Activated T-cell treated with anti-CD3 and anti-CD28 coated beads, Interleukin-2, amount 50 U/mL, for 4 hours (primary cell): Measurements from ENCODE around the gene LIPH. TPM values are rescaled to one million over a fixed set of nuclear protein-coding genes. Genes with fewer than 3 reads are reported as not detected.

Experiments used
- ATAC-seq, 2 donors: fragments of 200-7000 bp; cut with Tn5 transposase; one replicate each; pipeline ENCODE4 v1.10.0; 2021
- DNase-seq: peaks from one replicate; pipeline ENCODE4 v3.0.0-alpha.2; 2020
- H3K27me3 Mint-ChIP-seq: one replicate; pipeline ENCODE4 v1.8.0; 2021; ENCODE audit warnings: low read depth, mixed read lengths
- H3K36me3 Mint-ChIP-seq: one replicate; pipeline ENCODE4 v1.8.0; 2022; ENCODE audit warnings: mixed read lengths; ENCODE audit not compliant: insufficient read depth
- H3K4me1 Mint-ChIP-seq: one replicate; pipeline ENCODE4 v1.8.0; 2021; ENCODE audit warnings: low read depth, mixed read lengths
- H3K4me3 Mint-ChIP-seq: one replicate; pipeline ENCODE4 v1.8.0; 2021; ENCODE audit warnings: mild to moderate bottlenecking, moderate library complexity, mixed read lengths
- H3K9me3 Mint-ChIP-seq: one replicate; pipeline ENCODE4 v1.8.0; 2021; ENCODE audit warnings: mixed read lengths
- total RNA-seq, 3 donors: library from RNA; stranded (reverse); gene quantifications; one replicate each; pipeline ENCODE4 v1.2.1, GENCODE V29; 2021

Gene LIPH
- total RNA-seq, 3 donors from 2014 or later = 0.05 to 0.13 TPM; not detected in 1

DNA sequence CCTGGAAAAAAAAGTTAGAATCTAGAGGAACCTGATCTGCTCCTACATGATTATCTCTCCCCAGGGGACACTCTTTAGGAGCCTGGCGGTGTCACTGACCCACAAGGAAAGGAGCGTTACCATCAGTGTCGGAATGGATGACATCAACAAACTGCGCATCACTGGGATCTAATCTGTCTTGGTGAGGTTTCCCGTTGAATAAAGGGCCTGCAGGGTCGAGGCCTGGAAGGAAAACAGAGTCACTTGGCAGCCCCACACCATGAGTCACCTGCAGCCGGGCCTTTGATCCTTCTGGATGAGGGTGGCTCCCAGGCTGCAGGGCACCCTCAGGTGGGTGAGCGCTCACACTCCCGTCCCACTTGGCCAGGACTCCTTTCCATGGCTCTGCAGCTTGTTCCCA, 25.0 kb downstream of the LIPH start:
- Mint-ChIP-seq H3K9me3 (no peaks in the 10 kb centered on the region), H3K4me3 (no peak overlapping the region)

GRCh38 chr3:185526349-185526951, 25.9 kb downstream of the LIPH start:
- Mint-ChIP-seq H3K4me3 (no peak overlapping the region), H3K27me3 (peaks cover 14% of the 10 kb centered on the region), H3K9me3 (no peaks in the 10 kb centered on the region), H3K4me1 (no peaks in the 10 kb centered on the region), H3K36me3 (no peaks in the 10 kb centered on the region)
- no peak for ATAC-seq
- no peak for DNase-seq

More for the DNA sequence above, 25.0 kb downstream of the LIPH start:
- peaks cover 14% of the 10 kb centered on the region for H3K27me3 Mint-ChIP-seq
- DNase-seq (no peak), ATAC-seq (no peak)
- H3K4me1 Mint-ChIP-seq = no peaks in the 10 kb centered on the region
- H3K36me3 Mint-ChIP-seq = no peaks in the 10 kb centered on the region

DNA sequence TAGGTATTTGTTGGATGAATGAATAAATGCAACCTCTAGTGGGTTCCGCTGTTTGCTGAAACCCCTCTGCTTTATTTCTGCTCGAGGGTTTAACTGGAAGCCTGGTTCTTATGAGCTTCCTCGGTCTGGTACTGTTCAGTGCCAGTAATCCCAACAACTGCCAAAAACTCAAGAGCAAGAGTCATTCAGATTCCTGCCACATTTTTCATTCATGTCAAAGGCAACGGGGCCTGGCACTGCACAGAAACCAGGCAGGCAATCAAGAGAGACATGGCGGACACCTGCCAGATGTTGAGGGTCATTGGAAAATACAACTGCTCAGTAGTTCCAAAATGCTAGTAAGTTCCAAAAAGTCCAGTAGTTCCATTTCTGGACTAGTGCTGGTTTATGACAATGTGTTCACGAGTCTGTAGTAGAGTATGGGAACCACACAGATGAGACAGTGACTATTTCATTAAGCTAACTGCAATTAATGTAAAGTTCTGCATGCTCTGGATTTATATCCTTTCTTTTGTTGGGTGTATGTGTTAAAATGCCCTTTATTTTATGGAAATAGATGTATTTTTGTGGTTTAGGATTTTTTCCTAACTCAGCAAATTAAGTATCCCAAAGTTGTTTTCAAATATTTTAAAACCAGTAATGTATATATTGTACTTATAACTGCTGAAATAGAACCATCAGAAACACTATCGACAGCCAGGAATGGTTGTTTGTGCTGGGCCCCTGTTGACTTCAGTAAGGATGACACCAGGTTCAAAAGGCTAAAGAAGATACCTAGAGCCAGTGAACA, 30.8 kb downstream of the LIPH start:
- DNase-seq = no peak
- peaks cover 22% of the 10 kb centered on the region for H3K27me3 Mint-ChIP-seq
- no peaks in the 10 kb centered on the region for H3K36me3 Mint-ChIP-seq
- no peak overlapping the region for H3K4me3 Mint-ChIP-seq
- H3K4me1 Mint-ChIP-seq = no peaks in the 10 kb centered on the region
- ATAC-seq = no peak
- no peaks in the 10 kb centered on the region for H3K9me3 Mint-ChIP-seq

DNA sequence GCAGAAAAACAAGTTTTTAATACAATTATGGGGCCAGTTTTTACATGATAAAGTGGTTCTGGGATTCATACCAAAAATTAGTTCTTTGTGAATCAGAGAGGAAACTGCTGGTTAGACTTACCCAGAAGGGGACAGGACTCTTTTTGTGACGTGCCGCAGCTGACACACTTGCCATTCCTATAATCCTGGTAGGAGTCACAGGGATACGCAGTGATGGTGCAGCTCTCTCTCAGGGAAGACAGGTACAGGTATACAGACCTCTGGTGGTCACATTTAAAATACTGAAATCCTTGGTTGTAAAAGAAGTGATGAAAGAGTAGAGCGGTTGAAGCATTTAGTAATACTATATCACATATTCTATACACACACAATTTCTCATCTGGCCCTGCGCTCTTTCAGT, 33.4 kb downstream of the LIPH start:
- no peak overlapping the region for H3K4me3 Mint-ChIP-seq
- no peaks in the 10 kb centered on the region for H3K4me1 Mint-ChIP-seq
- ATAC-seq (no peak), DNase-seq (no peak)
- no peaks in the 10 kb centered on the region for H3K9me3 Mint-ChIP-seq
- no peaks in the 10 kb centered on the region for H3K36me3 Mint-ChIP-seq
- H3K27me3 Mint-ChIP-seq = peaks cover 14% of the 10 kb centered on the region

DNA sequence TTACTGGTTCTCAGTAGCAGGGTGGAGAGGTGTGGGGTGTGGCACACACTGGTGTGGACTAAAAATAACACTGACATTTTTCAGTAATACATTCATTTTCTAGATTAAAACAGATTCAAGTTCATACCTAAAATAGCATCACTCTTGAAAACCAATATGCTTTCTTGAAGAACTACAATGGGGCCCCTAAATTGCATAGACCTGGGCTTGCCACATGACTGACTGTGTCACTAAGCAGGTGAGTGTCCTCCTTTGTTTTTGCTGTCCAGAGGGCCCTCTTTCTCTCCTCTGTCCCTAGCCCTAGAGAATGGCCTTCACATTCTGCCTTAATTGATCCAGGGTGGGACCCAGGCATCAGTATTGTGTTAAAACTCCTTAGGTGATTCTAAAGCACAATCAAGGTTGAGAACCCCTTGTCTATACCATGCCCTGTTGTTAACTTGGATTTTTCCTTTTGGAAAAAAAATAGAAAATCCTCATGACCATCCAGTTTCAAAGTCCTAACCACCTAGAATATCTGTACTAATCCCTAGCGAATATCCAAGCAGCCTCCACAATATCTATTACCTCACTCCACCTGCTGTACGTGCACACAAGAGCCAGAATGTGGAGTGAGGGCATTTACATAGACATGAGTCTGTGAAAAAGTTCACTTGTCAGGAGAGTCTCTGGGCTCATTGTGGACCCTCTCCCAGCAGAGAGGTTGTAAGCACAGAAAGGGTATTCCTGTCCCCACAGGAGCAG, 34.8 kb downstream of the LIPH start:
- H3K36me3 Mint-ChIP-seq = no peaks in the 10 kb centered on the region
- no peaks in the 10 kb centered on the region for H3K4me1 Mint-ChIP-seq
- peaks cover 18% of the 10 kb centered on the region for H3K27me3 Mint-ChIP-seq
- H3K4me3 Mint-ChIP-seq = no peak overlapping the region
- DNase-seq (no peak), ATAC-seq (no peak)
- no peaks in the 10 kb centered on the region for H3K9me3 Mint-ChIP-seq

- Mint-ChIP-seq H3K9me3 (no peaks in the 10 kb centered on the region), H3K27me3 (peaks cover 8% of the 10 kb centered on the region), H3K4me1 (no peaks in the 10 kb centered on the region), H3K36me3 (no peaks in the 10 kb centered on the region), H3K4me3 (no peak overlapping the region)
- ATAC-seq = no peak
- no peak for DNase-seq
Measured at GRCh38 chr3:185511711-185512110, 40.7 kb downstream of the LIPH start.

GRCh38 chr3:185508335-185508991, 43.9 kb downstream of the LIPH start:
- Mint-ChIP-seq H3K27me3 (peaks cover 5% of the 10 kb centered on the region), H3K36me3 (no peaks in the 10 kb centered on the region), H3K4me3 (no peak overlapping the region), H3K9me3 (no peaks in the 10 kb centered on the region), H3K4me1 (no peaks in the 10 kb centered on the region)
- no peak for DNase-seq
- ATAC-seq = no peak

DNA sequence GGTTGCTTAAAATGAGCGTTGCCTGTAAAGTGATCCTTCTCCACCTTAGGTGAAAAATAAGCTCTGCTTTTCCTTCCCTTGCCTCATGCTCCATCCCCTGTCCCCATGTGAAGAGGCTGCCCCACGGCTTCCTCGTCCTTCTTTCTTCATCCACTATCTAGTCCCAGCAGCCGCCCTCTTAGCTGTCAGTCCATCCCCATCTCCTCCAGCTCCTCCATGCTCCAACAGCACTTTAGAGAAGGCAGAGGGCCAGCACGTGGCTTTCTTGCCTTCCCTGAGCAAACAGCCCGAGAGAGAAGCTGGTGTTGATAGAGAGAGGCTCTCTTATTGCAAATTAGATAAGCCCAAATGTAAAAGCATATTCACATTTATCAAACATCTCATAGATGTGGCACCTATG, 44.5 kb downstream of the LIPH start:
- no peak for DNase-seq
- no peak for ATAC-seq
- Mint-ChIP-seq H3K27me3 (peaks cover 2% of the 10 kb centered on the region), H3K9me3 (no peaks in the 10 kb centered on the region), H3K4me1 (no peaks in the 10 kb centered on the region), H3K4me3 (no peak overlapping the region), H3K36me3 (no peaks in the 10 kb centered on the region)

GRCh38 chr3:185504636-185505035, 47.8 kb downstream of the LIPH start:
- H3K36me3 Mint-ChIP-seq = no peaks in the 10 kb centered on the region
- H3K9me3 Mint-ChIP-seq = no peaks in the 10 kb centered on the region

GRCh38 chr3:185503521-185503920, 48.9 kb downstream of the LIPH start:
- ATAC-seq (no peak), DNase-seq (no peak)
- no peaks in the 10 kb centered on the region for H3K36me3 Mint-ChIP-seq
- H3K4me1 Mint-ChIP-seq = peaks cover 3% of the 10 kb centered on the region
- H3K4me3 Mint-ChIP-seq = no peak overlapping the region
- H3K27me3 Mint-ChIP-seq = peaks cover 5% of the 10 kb centered on the region
- no peaks in the 10 kb centered on the region for H3K9me3 Mint-ChIP-seq

More at GRCh38 chr3:185504636-185505035, 47.8 kb downstream of the LIPH start:
- H3K4me1 Mint-ChIP-seq = no peaks in the 10 kb centered on the region
- no peak overlapping the region for H3K4me3 Mint-ChIP-seq
- H3K27me3 Mint-ChIP-seq = peaks cover 5% of the 10 kb centered on the region
- DNase-seq (no peak), ATAC-seq (no peak)

- DNase-seq = no peak
- Mint-ChIP-seq H3K4me1 (peaks cover 5% of the 10 kb centered on the region), H3K36me3 (no peaks in the 10 kb centered on the region), H3K4me3 (no peak overlapping the region), H3K27me3 (peaks cover 4% of the 10 kb centered on the region), H3K9me3 (no peaks in the 10 kb centered on the region)
- no peak for ATAC-seq
Measured at GRCh38 chr3:185502987-185503386, 49.4 kb downstream of the LIPH start.

GRCh38 chr3:185498503-185499396, 53.6 kb downstream of the LIPH start, which contains the start of gene TMEM41A:
TSS of gene TMEM41A (minus strand) at chr3:185499035. CDS start at chr3:185498961, 74 bp downstream.
- H3K4me3 Mint-ChIP-seq = peak within 1 kb of the TSS; percentile 95
- peaks cover 19% of the 10 kb centered on the region for H3K4me1 Mint-ChIP-seq
- DNase-seq = peak; percentile 88
- peaks cover 18% of the 10 kb centered on the region for H3K36me3 Mint-ChIP-seq
- peak; percentile 99 for ATAC-seq
- peaks cover 2% of the 10 kb centered on the region for H3K27me3 Mint-ChIP-seq
- H3K9me3 Mint-ChIP-seq = no peaks in the 10 kb centered on the region

GRCh38 chr3:185490241-185490640, 62.1 kb downstream of the LIPH start:
- Mint-ChIP-seq H3K4me1 (peaks cover 3% of the 10 kb centered on the region), H3K27me3 (no peaks in the 10 kb centered on the region), H3K4me3 (no peak overlapping the region), H3K9me3 (no peaks in the 10 kb centered on the region), H3K36me3 (peaks cover 48% of the 10 kb centered on the region)
- DNase-seq (no peak), ATAC-seq (no peak)
